GM18498 (cell line): ENCODE measurements around the gene LTBP4.
"Not testable (repeated sequence)": the region's sequence is repeated elsewhere in the genome, so short reads cannot be mapped to it uniquely, and the experiment has no call there.

ENCODE experiments used
- ATAC-seq: cut with Tn5 transposase; IDR thresholded peaks from one replicate; pipeline ENCODE4 v1.9.1; 2021; ENCODE audit warnings: mild to moderate bottlenecking, moderate library complexity; ENCODE audit not compliant: unreplicated experiment

Gene LTBP4

GRCh38 chr19:40627486-40628279 is 26.5 kb downstream of the LTBP4 start:
- ATAC-seq, result no peak

- no peak for ATAC-seq
Observed at GRCh38 chr19:40629346-40629745, 28.2 kb downstream of the LTBP4 start.

GRCh38 chr19:40630571-40631160 is 29.5 kb downstream of the LTBP4 start:
- ATAC-seq, result no peak

GRCh38 chr19:40632311-40633036 is 31.3 kb downstream of the LTBP4 start:
- ATAC-seq, result no peak

GRCh38 chr19:40633207-40633606 is 32.0 kb downstream of the LTBP4 start:
- no peak for ATAC-seq

- ATAC-seq, result no peak
Observed at GRCh38 chr19:40638327-40638726, 37.2 kb downstream of the LTBP4 start.

GRCh38 chr19:40639638-40639982 is 38.4 kb downstream of the LTBP4 start:
- ATAC-seq, result no peak

- ATAC-seq, result no peak
Observed at GRCh38 chr19:40640744-40641143, 39.6 kb downstream of the LTBP4 start.

GRCh38 chr19:40641281-40641680 is 40.1 kb downstream of the LTBP4 start:
- no peak for ATAC-seq

- no peak for ATAC-seq
Observed at GRCh38 chr19:40642051-40642706, 41.0 kb downstream of the LTBP4 start.

- no peak for ATAC-seq
Observed at GRCh38 chr19:40642757-40643305, 41.7 kb downstream of the LTBP4 start.

GRCh38 chr19:40646743-40647254 is 45.6 kb downstream of the LTBP4 start:
- ATAC-seq, result no peak

- not testable (repeated sequence) for ATAC-seq
Observed at GRCh38 chr19:40649903-40650675, 48.9 kb downstream of the LTBP4 start.

- ATAC-seq, result no peak
Observed at GRCh38 chr19:40650749-40651305, 49.7 kb downstream of the LTBP4 start.

- ATAC-seq, result not testable (repeated sequence)
Observed at GRCh38 chr19:40652303-40652702, 51.1 kb downstream of the LTBP4 start.

- ATAC-seq, result not testable (repeated sequence)
Observed at GRCh38 chr19:40655684-40656083, 54.5 kb downstream of the LTBP4 start.

- ATAC-seq, result no peak
Observed at GRCh38 chr19:40658031-40658430, 56.9 kb downstream of the LTBP4 start.

- no peak for ATAC-seq
Observed at GRCh38 chr19:40659116-40659515, 57.9 kb downstream of the LTBP4 start.

- ATAC-seq, result no peak
Observed at GRCh38 chr19:40659566-40659965, 58.4 kb downstream of the LTBP4 start.

GRCh38 chr19:40661616-40662015 is 60.4 kb downstream of the LTBP4 start:
- ATAC-seq, result no peak
